Measurements from ENCODE around the gene GHR.

GHR gene

DNA sequence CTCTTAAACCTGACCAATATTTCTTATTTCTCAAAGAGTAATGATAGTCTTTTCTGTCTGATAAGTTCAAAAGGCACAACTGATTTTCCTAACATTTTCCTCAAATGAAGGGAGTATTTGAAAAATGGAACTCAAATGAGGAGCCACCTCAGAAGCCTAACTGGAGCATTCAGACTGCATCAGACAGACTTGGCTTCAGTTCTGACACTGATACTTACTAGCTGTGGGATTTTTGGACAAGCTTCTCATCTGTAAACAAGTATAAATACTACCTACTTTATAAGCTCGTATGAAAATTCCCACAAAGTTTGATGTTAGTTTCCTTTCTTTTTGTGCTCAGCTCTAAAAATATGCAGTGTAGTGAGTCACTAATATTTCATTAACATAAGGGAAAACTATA is 225.7 kb downstream of the GHR start:
- TF ChIP-seq, protein P1, sequence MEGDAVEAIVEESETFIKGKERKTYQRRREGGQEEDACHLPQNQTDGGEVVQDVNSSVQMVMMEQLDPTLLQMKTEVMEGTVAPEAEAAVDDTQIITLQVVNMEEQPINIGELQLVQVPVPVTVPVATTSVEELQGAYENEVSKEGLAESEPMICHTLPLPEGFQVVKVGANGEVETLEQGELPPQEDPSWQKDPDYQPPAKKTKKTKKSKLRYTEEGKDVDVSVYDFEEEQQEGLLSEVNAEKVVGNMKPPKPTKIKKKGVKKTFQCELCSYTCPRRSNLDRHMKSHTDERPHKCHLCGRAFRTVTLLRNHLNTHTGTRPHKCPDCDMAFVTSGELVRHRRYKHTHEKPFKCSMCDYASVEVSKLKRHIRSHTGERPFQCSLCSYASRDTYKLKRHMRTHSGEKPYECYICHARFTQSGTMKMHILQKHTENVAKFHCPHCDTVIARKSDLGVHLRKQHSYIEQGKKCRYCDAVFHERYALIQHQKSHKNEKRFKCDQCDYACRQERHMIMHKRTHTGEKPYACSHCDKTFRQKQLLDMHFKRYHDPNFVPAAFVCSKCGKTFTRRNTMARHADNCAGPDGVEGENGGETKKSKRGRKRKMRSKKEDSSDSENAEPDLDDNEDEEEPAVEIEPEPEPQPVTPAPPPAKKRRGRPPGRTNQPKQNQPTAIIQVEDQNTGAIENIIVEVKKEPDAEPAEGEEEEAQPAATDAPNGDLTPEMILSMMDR (conservative IDR thresholded peaks at IDR 0.05; ENCODE audit: low read depth, low read length), result no peak
- no peaks in the 10 kb centered on the region for H4K20me1 ChIP-seq (ENCODE audit: insufficient read depth)
- no peak overlapping the region for H3K4me2 ChIP-seq
- no peaks in the 10 kb centered on the region for H3K36me3 ChIP-seq (ENCODE audit: insufficient read depth)
- H3K27me3 ChIP-seq (ENCODE audit: insufficient read depth, low read depth), result no peaks in the 10 kb centered on the region
- no peak overlapping the region for H2AFZ ChIP-seq (ENCODE audit: low read depth)
- peaks cover 18% of the 10 kb centered on the region for H3K4me1 ChIP-seq (ENCODE audit: low read depth, poor library complexity, severe bottlenecking)
- no peak overlapping the region for H3K27ac ChIP-seq
- H3K4me3 ChIP-seq (IDR thresholded peaks at IDR 0.05; ENCODE audit: insufficient read depth, low read depth, low read length), result no peak overlapping the region
- H3K9ac ChIP-seq, result no peak overlapping the region
- no peaks in the 10 kb centered on the region for H3K79me2 ChIP-seq (ENCODE audit: insufficient read depth, low read depth)

DNA sequence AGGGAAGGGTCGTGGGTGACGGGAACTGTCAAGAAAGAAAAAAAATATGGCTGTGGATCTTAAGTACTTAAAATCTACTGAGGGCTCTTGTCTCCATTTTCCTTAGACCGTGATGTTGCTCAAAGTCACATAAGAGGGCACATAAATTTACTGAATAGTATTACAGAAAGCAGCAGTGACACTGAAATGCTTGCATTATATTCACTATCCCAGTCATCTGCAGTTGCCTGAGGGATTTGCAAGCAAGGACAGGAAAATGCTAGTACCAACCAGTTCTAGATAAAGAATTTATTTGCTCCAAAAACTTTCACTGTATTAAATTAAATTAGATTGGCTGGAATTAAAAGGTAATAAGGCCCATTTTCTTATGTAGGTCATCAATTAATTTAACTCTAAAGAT is 226.8 kb downstream of the GHR start:
- TF ChIP-seq, protein P1 (conservative IDR thresholded peaks at IDR 0.05; ENCODE audit: low read depth, low read length), result no peak
- Histone ChIP-seq H3K27ac (no peak overlapping the region), H3K4me1 (ENCODE audit: low read depth, poor library complexity, severe bottlenecking) (peaks cover 30% of the 10 kb centered on the region), H3K27me3 (ENCODE audit: insufficient read depth, low read depth) (no peaks in the 10 kb centered on the region), H2AFZ (ENCODE audit: low read depth) (no peak overlapping the region), H4K20me1 (ENCODE audit: insufficient read depth) (no peaks in the 10 kb centered on the region), H3K4me3 (IDR thresholded peaks at IDR 0.05; ENCODE audit: insufficient read depth, low read depth, low read length) (no peak overlapping the region), H3K36me3 (ENCODE audit: insufficient read depth) (no peaks in the 10 kb centered on the region), H3K79me2 (ENCODE audit: insufficient read depth, low read depth) (no peaks in the 10 kb centered on the region), H3K4me2 (no peak overlapping the region), H3K9ac (no peak overlapping the region)

DNA sequence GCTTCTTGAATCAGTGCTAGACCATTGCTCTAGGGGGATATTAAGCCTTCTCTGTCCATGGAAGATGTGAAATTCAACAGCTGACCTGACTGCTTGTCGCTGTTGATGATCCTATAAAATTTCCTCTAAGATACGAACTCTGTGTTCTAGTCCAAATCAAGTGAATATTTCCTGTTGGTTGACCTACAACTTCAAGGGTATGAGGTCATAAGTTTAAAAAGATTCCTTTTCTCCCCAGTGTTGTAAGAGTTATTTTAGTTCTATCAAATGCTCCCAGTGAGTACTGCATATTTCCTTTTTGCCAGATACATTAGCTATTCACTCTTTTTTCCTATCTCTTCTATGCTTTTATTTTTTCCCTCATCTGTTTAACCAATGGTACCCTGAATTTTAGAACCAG is 230.5 kb downstream of the GHR start:
- H3K4me2 ChIP-seq, result peak overlapping the region; percentile 72
- H3K36me3 ChIP-seq (ENCODE audit: insufficient read depth), result no peaks in the 10 kb centered on the region
- no peak overlapping the region for H3K4me3 ChIP-seq (IDR thresholded peaks at IDR 0.05; ENCODE audit: insufficient read depth, low read depth, low read length)
- no peak overlapping the region; the same call in 1 of the 2 replicates for H3K27ac ChIP-seq
- H3K27me3 ChIP-seq (ENCODE audit: insufficient read depth, low read depth), result no peaks in the 10 kb centered on the region
- peak overlapping the region; percentile 26; the same call in 1 of the 2 replicates for H2AFZ ChIP-seq (ENCODE audit: low read depth)
- H3K9ac ChIP-seq, result no peak overlapping the region
- TF ChIP-seq, protein P1 (conservative IDR thresholded peaks at IDR 0.05; ENCODE audit: low read depth, low read length), result no peak
- peaks cover 47% of the 10 kb centered on the region for H3K4me1 ChIP-seq (ENCODE audit: low read depth, poor library complexity, severe bottlenecking)
- H4K20me1 ChIP-seq (ENCODE audit: insufficient read depth), result no peaks in the 10 kb centered on the region
- H3K79me2 ChIP-seq (ENCODE audit: insufficient read depth, low read depth), result no peaks in the 10 kb centered on the region

DNA sequence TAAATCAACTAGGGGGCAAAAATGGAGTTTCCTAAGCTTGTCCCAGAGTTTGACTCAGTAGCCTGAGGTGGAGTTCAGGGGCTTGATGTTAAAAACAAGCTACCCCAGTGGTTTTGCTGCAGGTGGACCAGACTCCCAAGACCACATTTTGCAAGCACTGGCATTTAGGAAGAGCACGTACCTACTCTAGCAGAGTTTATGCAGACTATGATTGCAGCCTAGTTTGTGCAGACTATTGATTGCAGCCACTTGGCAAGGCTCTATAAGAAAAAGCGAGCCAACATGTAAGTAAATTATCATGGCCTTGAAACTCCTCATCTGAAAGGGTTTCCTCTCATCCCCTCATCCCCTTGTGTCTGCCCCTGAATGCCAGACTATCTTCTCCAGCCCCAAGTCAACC is 231.4 kb downstream of the GHR start:
- TF ChIP-seq, protein P1 (conservative IDR thresholded peaks at IDR 0.05; ENCODE audit: low read depth, low read length), result no peak
- Histone ChIP-seq H3K4me1 (ENCODE audit: low read depth, poor library complexity, severe bottlenecking) (peaks cover 53% of the 10 kb centered on the region), H2AFZ (ENCODE audit: low read depth) (peak overlapping the region; percentile 26), H4K20me1 (ENCODE audit: insufficient read depth) (no peaks in the 10 kb centered on the region), H3K4me2 (peak overlapping the region; percentile 72), H3K9ac (no peak overlapping the region), H3K27me3 (ENCODE audit: insufficient read depth, low read depth) (no peaks in the 10 kb centered on the region), H3K79me2 (ENCODE audit: insufficient read depth, low read depth) (no peaks in the 10 kb centered on the region), H3K36me3 (ENCODE audit: insufficient read depth) (no peaks in the 10 kb centered on the region), H3K27ac (peak overlapping the region; percentile 18; the same call in 1 of the 2 replicates), H3K4me3 (IDR thresholded peaks at IDR 0.05; ENCODE audit: insufficient read depth, low read depth, low read length) (no peak overlapping the region)
